Astrocyte (in vitro differentiated cells and primary cell): ENCODE data around the gene BUB3. TPM values are rescaled to one million over a fixed set of nuclear protein-coding genes. Genes with fewer than 3 reads are reported as not detected.

Experiments used
- DNase-seq: peaks from one replicate; pipeline ENCODE4 v3.0.0-alpha.2; 2010; ENCODE audit warnings: low read depth
- FAIRE-seq: peaks from 2 replicates; lab custom pipeline; 2011; peaks lifted over from hg19 to GRCh38; lab: Jason Lieb, UNC
- H2AFZ ChIP-seq: 2 replicates; pipeline ENCODE4 v1.6.0; 2012; ENCODE audit warnings: low read depth, low read length, inconsistent platforms
- H3K27ac ChIP-seq: 2 replicates; pipeline ENCODE4 v1.5.1; 2011; ENCODE audit warnings: low read depth, low read length, inconsistent platforms
- H3K27me3 ChIP-seq: 2 replicates; pipeline ENCODE4 v1.6.0; 2011; ENCODE audit warnings: low read length, inconsistent platforms; ENCODE audit not compliant: insufficient read depth
- H3K36me3 ChIP-seq: 2 replicates; pipeline ENCODE4 v1.5.1; 2011; ENCODE audit warnings: low read length, inconsistent platforms; ENCODE audit not compliant: insufficient read depth
- H3K4me1 ChIP-seq: 2 replicates; pipeline ENCODE4 v1.5.1; 2011; ENCODE audit warnings: low read length, inconsistent platforms; ENCODE audit not compliant: insufficient read depth
- H3K4me2 ChIP-seq: 2 replicates; pipeline ENCODE4 v1.6.0; 2012; ENCODE audit warnings: low read length, inconsistent platforms
- H3K4me3 ChIP-seq: 2 replicates; pipeline ENCODE4 v1.5.1; 2011; ENCODE audit warnings: low read depth, mild to moderate bottlenecking, low read length, inconsistent platforms; ENCODE audit not compliant: insufficient read depth
- H3K79me2 ChIP-seq: 2 replicates; pipeline ENCODE4 v1.6.0; 2012; ENCODE audit warnings: mild to moderate bottlenecking, low read length, inconsistent platforms; ENCODE audit not compliant: insufficient read depth
- H3K9ac ChIP-seq: 2 replicates; pipeline ENCODE4 v1.6.0; 2012; ENCODE audit warnings: mild to moderate bottlenecking, low read length, inconsistent platforms
- H3K9me3 ChIP-seq: 2 replicates; pipeline ENCODE4 v1.5.1; 2012; ENCODE audit warnings: low read depth, mild to moderate bottlenecking, low read length, inconsistent platforms; ENCODE audit not compliant: insufficient read depth
- H4K20me1 ChIP-seq: 2 replicates; pipeline ENCODE4 v1.6.0; 2012; ENCODE audit warnings: low read length, inconsistent platforms; ENCODE audit not compliant: insufficient read depth
- H3K27ac Mint-ChIP-seq: one replicate; pipeline ENCODE4 v1.8.0; 2021; ENCODE audit warnings: mild to moderate bottlenecking, mixed read lengths; ENCODE audit not compliant: unreplicated experiment
- H3K27me3 Mint-ChIP-seq: one replicate; pipeline ENCODE4 v1.8.0; 2021; ENCODE audit warnings: low read depth, mixed read lengths; ENCODE audit not compliant: unreplicated experiment
- H3K36me3 Mint-ChIP-seq: one replicate; pipeline ENCODE4 v1.8.0; 2021; ENCODE audit warnings: low read depth, mixed read lengths; ENCODE audit not compliant: unreplicated experiment
- H3K4me1 Mint-ChIP-seq: one replicate; pipeline ENCODE4 v1.8.0; 2021; ENCODE audit warnings: low read depth, mixed read lengths; ENCODE audit not compliant: unreplicated experiment
- H3K4me3 Mint-ChIP-seq: one replicate; pipeline ENCODE4 v1.8.0; 2021; ENCODE audit warnings: mild to moderate bottlenecking, moderate library complexity, mixed read lengths; ENCODE audit not compliant: unreplicated experiment
- H3K9me3 Mint-ChIP-seq: one replicate; pipeline ENCODE4 v1.8.0; 2021; ENCODE audit warnings: mild to moderate bottlenecking, mixed read lengths; ENCODE audit not compliant: unreplicated experiment
- EZH2 ChIP-seq: IDR thresholded peaks from 2 replicates; pipeline ENCODE4 v1.6.1; 2012; ENCODE audit warnings: mild to moderate bottlenecking, low read length, inconsistent platforms; ENCODE audit not compliant: insufficient read depth
- total RNA-seq: library from RNA; stranded (reverse); gene quantifications from 2 replicates; pipeline ENCODE4 v1.2.1, GENCODE V29; 2021
- TF ChIP-seq, protein P1 (sequence below): IDR thresholded peaks from 2 replicates; pipeline ENCODE4 v1.5.1; 2011; ENCODE audit warnings: low read depth, mild to moderate bottlenecking, inconsistent platforms, low read length, moderate library complexity; ENCODE audit not compliant: insufficient read depth

BUB3 gene
- total RNA-seq, 1 donor from 2014 or later = 81.7 TPM

- no peak for DNase-seq
- peaks cover 29% of the 10 kb centered on the region for H4K20me1 ChIP-seq
- H3K27me3 ChIP-seq = peaks cover 96% of the 10 kb centered on the region
- no peak overlapping the region for H3K4me2 ChIP-seq
- H3K4me3 Mint-ChIP-seq = no peak overlapping the region
- peaks cover 25% of the 10 kb centered on the region for H3K9me3 Mint-ChIP-seq
- H3K27ac ChIP-seq = no peak overlapping the region
- no peak overlapping the region for H3K27ac Mint-ChIP-seq
- peaks cover 73% of the 10 kb centered on the region for H3K27me3 Mint-ChIP-seq
- H3K4me1 ChIP-seq = no peaks in the 10 kb centered on the region
- H3K36me3 Mint-ChIP-seq = peaks cover 2% of the 10 kb centered on the region
- H3K9me3 ChIP-seq = peaks cover 1% of the 10 kb centered on the region
- no peak for TF ChIP-seq EZH2
- TF ChIP-seq, protein P1, sequence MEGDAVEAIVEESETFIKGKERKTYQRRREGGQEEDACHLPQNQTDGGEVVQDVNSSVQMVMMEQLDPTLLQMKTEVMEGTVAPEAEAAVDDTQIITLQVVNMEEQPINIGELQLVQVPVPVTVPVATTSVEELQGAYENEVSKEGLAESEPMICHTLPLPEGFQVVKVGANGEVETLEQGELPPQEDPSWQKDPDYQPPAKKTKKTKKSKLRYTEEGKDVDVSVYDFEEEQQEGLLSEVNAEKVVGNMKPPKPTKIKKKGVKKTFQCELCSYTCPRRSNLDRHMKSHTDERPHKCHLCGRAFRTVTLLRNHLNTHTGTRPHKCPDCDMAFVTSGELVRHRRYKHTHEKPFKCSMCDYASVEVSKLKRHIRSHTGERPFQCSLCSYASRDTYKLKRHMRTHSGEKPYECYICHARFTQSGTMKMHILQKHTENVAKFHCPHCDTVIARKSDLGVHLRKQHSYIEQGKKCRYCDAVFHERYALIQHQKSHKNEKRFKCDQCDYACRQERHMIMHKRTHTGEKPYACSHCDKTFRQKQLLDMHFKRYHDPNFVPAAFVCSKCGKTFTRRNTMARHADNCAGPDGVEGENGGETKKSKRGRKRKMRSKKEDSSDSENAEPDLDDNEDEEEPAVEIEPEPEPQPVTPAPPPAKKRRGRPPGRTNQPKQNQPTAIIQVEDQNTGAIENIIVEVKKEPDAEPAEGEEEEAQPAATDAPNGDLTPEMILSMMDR = no peak
- no peak for FAIRE-seq
- H3K79me2 ChIP-seq = no peaks in the 10 kb centered on the region
- H3K4me3 ChIP-seq = no peak overlapping the region
- no peaks in the 10 kb centered on the region for H3K4me1 Mint-ChIP-seq
- no peak overlapping the region for H2AFZ ChIP-seq
- no peaks in the 10 kb centered on the region for H3K36me3 ChIP-seq
- H3K9ac ChIP-seq = no peak overlapping the region
Measured at GRCh38 chr10:123144697-123145541, 9.3 kb upstream of the BUB3 start.

DNA sequence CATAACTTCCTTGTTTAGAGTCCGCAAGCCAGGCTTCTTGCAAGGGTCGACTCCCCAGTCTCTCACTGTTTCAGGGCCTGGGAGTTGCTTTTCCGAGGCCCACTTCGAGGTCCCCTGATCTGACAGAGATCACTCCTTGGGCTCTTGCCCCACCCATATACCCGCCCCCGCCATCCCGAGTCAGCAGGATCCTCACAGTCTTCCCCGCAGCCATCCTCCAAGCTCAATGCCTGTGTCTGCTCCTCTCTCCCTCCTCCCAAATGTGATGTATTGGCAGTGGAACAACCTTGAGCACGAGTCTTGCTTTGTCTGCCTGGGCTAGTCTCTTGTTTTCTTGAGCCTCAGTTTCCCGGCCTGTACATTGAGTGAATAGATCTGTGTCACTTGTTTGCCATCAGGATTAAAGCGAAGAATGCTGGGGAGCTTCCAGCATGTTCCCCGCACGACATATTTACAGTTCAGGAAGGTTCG lies 8.6 kb upstream of the BUB3 start:
- H4K20me1 ChIP-seq = peaks cover 25% of the 10 kb centered on the region
- no peak overlapping the region for H2AFZ ChIP-seq
- Mint-ChIP-seq H3K9me3 (peaks cover 26% of the 10 kb centered on the region), H3K4me1 (no peaks in the 10 kb centered on the region), H3K27me3 (peaks cover 73% of the 10 kb centered on the region), H3K27ac (no peak overlapping the region), H3K36me3 (peaks cover 4% of the 10 kb centered on the region), H3K4me3 (no peak overlapping the region)
- no peak overlapping the region for H3K27ac ChIP-seq
- H3K9ac ChIP-seq = no peak overlapping the region
- no peak overlapping the region for H3K4me2 ChIP-seq
- DNase-seq (no peak), FAIRE-seq (no peak)
- peaks cover 96% of the 10 kb centered on the region for H3K27me3 ChIP-seq
- no peak overlapping the region for H3K4me3 ChIP-seq
- H3K36me3 ChIP-seq = no peaks in the 10 kb centered on the region
- H3K9me3 ChIP-seq = no peaks in the 10 kb centered on the region
- TF ChIP-seq EZH2 = no peak
- TF ChIP-seq, protein P1 = no peak
- peaks cover under 1% of the 10 kb centered on the region for H3K4me1 ChIP-seq
- no peaks in the 10 kb centered on the region for H3K79me2 ChIP-seq
